CD4-positive, alpha-beta memory T cell (primary cell): ENCODE results near the gene XXYLT1. TPM values are rescaled to one million over a fixed set of nuclear protein-coding genes. Genes with fewer than 3 reads are reported as not detected.

Source experiments
- CTCF ChIA-PET: fragments of 350-600 bp; sonication (Branson Sonifier 250); formaldehyde crosslinking; loops from one replicate; lab custom pipeline; 2021; ENCODE audit warnings: inconsistent platforms; ENCODE audit not compliant: partially characterized antibody; lab: Charles Lee
- POLR2A ChIA-PET: fragments of 350-600 bp; sonication (Branson Sonifier 250); formaldehyde crosslinking; loops from one replicate; lab custom pipeline; 2021; ENCODE audit not compliant: partially characterized antibody; lab: Charles Lee
- DNase-seq, 5 donors: peaks; one replicate each; pipeline versions ENCODE4 v3.0.0 to v3.0.0-alpha.2; 2020 to 2022; ENCODE audit warnings: mixed read lengths in 1 of 5
- H3K27ac ChIP-seq: one replicate; pipeline ENCODE4 v1.7.0; 2013; ENCODE audit warnings: low read depth, low read length
- H3K27me3 ChIP-seq: 2 replicates; pipeline ENCODE4 v1.7.0; 2013; ENCODE audit warnings: mild to moderate bottlenecking, low read length, moderate library complexity; ENCODE audit not compliant: insufficient read depth
- H3K36me3 ChIP-seq: 2 replicates; pipeline ENCODE4 v1.7.0; 2013; ENCODE audit warnings: mild to moderate bottlenecking, low read length, moderate library complexity; ENCODE audit not compliant: insufficient read depth
- H3K4me1 ChIP-seq: 2 replicates; pipeline ENCODE4 v1.7.0; 2013; ENCODE audit warnings: mild to moderate bottlenecking, low read length, moderate library complexity; ENCODE audit not compliant: insufficient read depth
- H3K4me3 ChIP-seq, 2 donors: one replicate each; pipeline ENCODE4 v1.7.0; 2013; ENCODE audit warnings: low read length in 2 of 2, mild to moderate bottlenecking in 1 of 2
- H3K9me3 ChIP-seq, 2 donors: one replicate each; pipeline ENCODE4 v1.7.0; 2013; ENCODE audit warnings: low read length in 2 of 2, control low read depth in 1 of 2; ENCODE audit not compliant: control insufficient read depth in 1 of 2
- H3K27ac Mint-ChIP-seq, 7 donors: one replicate each; pipeline ENCODE4 v1.8.0; 2020 to 2021; ENCODE audit warnings: mixed read lengths in 7 of 7, mild to moderate bottlenecking in 6 of 7, inconsistent platforms in 3 of 7, moderate library complexity in 3 of 7
- H3K27me3 Mint-ChIP-seq, 2 donors: one replicate each; pipeline ENCODE4 v1.8.0; 2020 to 2021; ENCODE audit warnings: mixed read lengths in 2 of 2
- H3K36me3 Mint-ChIP-seq, 2 donors: one replicate each; pipeline ENCODE4 v1.8.0; 2020 to 2021; ENCODE audit warnings: mixed read lengths in 2 of 2, inconsistent platforms in 1 of 2, mild to moderate bottlenecking in 1 of 2
- H3K4me1 Mint-ChIP-seq, 4 donors: one replicate each; pipeline ENCODE4 v1.8.0; 2020 to 2021; ENCODE audit warnings: mixed read lengths in 4 of 4, mild to moderate bottlenecking in 1 of 4
- H3K4me3 Mint-ChIP-seq, 8 donors: one replicate each; pipeline ENCODE4 v1.8.0; 2020 to 2021; ENCODE audit warnings: mixed read lengths in 8 of 8, mild to moderate bottlenecking in 7 of 8, moderate library complexity in 6 of 8, inconsistent platforms in 3 of 8
- H3K9me3 Mint-ChIP-seq, 8 donors: one replicate each; pipeline ENCODE4 v1.8.0; 2020 to 2021; ENCODE audit warnings: mixed read lengths in 8 of 8, mild to moderate bottlenecking in 5 of 8, inconsistent platforms in 3 of 8, moderate library complexity in 1 of 8
- intact Hi-C: fragments of 100-400 bp; cut with micrococcal nuclease; formaldehyde crosslinking; loops from one replicate; pipeline ENCODE4 v1.15.1; 2023
- polyA plus RNA-seq, 2 donors: library from polyadenylated mRNA; unstranded; fragments of 300-500 nt; fragmentation: Illumina TruSeq; gene quantifications; one replicate each; pipeline ENCODE4 v1.2.3, GENCODE V29; 2021
- total RNA-seq, 2 experiments: library from RNA; stranded (reverse); gene quantifications; one replicate each; pipeline ENCODE4 v1.2.3, GENCODE V29; 2021

The XXYLT1 gene
- total and polyA plus RNA-seq, 4 experiments from 2014 or later: 3.9 to 6.3 (median 4.3) TPM

GRCh38 chr3:195083659-195084058 is 187.3 kb downstream of the XXYLT1 start:
- no peak overlapping the region for H3K27ac ChIP-seq
- H3K4me1 Mint-ChIP-seq: peaks cover 3 to 15% (median 6%) of the 10 kb centered on the region in 4 donors
- intact Hi-C loops: no loop called here

GRCh38 chr3:195082811-195083210 is 188.1 kb downstream of the XXYLT1 start:
- ChIA-PET CTCF (no interaction called here), POLR2A (no interaction called here)
- Histone ChIP-seq H3K4me1 (no peaks in the 10 kb centered on the region), H3K9me3 (no peaks in the 10 kb centered on the region), H3K36me3 (no peaks in the 10 kb centered on the region), H3K4me3 (no peak overlapping the region), H3K27me3 (no peaks in the 10 kb centered on the region), H3K27ac (no peak overlapping the region)
- Mint-ChIP-seq H3K36me3 (peaks cover 0 to 3% of the 10 kb centered on the region in 2 donors), H3K27ac (no peak overlapping the region), H3K4me3 (no peak overlapping the region), H3K27me3 (no peaks in the 10 kb centered on the region), H3K4me1 (peaks cover 3 to 14% (median 6%) of the 10 kb centered on the region in 4 donors), H3K9me3 (no peaks in the 10 kb centered on the region)
- DNase-seq: no peak
- intact Hi-C loops: no loop called here

More at GRCh38 chr3:195083659-195084058, 187.3 kb downstream of the XXYLT1 start:
- POLR2A ChIA-PET: no interaction called here
- Histone ChIP-seq H3K27me3 (no peaks in the 10 kb centered on the region), H3K4me3 (no peak overlapping the region), H3K9me3 (no peaks in the 10 kb centered on the region), H3K4me1 (no peaks in the 10 kb centered on the region), H3K36me3 (no peaks in the 10 kb centered on the region)
- Mint-ChIP-seq H3K27ac (peak overlapping the region in 1 of 7 donors; percentile 37), H3K4me3 (no peak overlapping the region), H3K27me3 (no peaks in the 10 kb centered on the region), H3K9me3 (no peaks in the 10 kb centered on the region), H3K36me3 (peaks cover 0 to 3% of the 10 kb centered on the region in 2 donors)
- DNase-seq: no peak
- CTCF ChIA-PET: no interaction called here

GRCh38 chr3:195081242-195081963 is 189.6 kb downstream of the XXYLT1 start:
- intact Hi-C loops: no loop called here
- no peak overlapping the region for H3K4me3 Mint-ChIP-seq
- H3K9me3 Mint-ChIP-seq: no peaks in the 10 kb centered on the region
- peaks cover 0 to 3% of the 10 kb centered on the region in 2 donors for H3K36me3 Mint-ChIP-seq
- DNase-seq: no peak
- no peaks in the 10 kb centered on the region for H3K4me1 ChIP-seq
- no peaks in the 10 kb centered on the region for H3K27me3 ChIP-seq
- peak overlapping the region in 1 of 7 donors; percentile 36 for H3K27ac Mint-ChIP-seq
- no peaks in the 10 kb centered on the region for H3K27me3 Mint-ChIP-seq
- no peak overlapping the region for H3K4me3 ChIP-seq
- ChIA-PET CTCF (no interaction called here), POLR2A (no interaction called here)
- H3K4me1 Mint-ChIP-seq: peaks cover 0 to 8% (median 2%) of the 10 kb centered on the region in 4 donors
- no peaks in the 10 kb centered on the region for H3K9me3 ChIP-seq
- no peaks in the 10 kb centered on the region for H3K36me3 ChIP-seq
- H3K27ac ChIP-seq: no peak overlapping the region

GRCh38 chr3:195080571-195081151 is 190.3 kb downstream of the XXYLT1 start:
- Histone ChIP-seq H3K4me3 (no peak overlapping the region), H3K4me1 (no peaks in the 10 kb centered on the region), H3K36me3 (no peaks in the 10 kb centered on the region), H3K27me3 (no peaks in the 10 kb centered on the region), H3K27ac (no peak overlapping the region), H3K9me3 (no peaks in the 10 kb centered on the region)
- intact Hi-C loops: no loop called here
- Mint-ChIP-seq H3K4me3 (no peak overlapping the region), H3K4me1 (peaks cover 0 to 8% (median 1%) of the 10 kb centered on the region in 4 donors), H3K27ac (no peak overlapping the region), H3K36me3 (peaks cover 0 to 3% of the 10 kb centered on the region in 2 donors), H3K9me3 (no peaks in the 10 kb centered on the region), H3K27me3 (no peaks in the 10 kb centered on the region)
- POLR2A ChIA-PET: no interaction called here
- CTCF ChIA-PET: no interaction called here
- DNase-seq: no peak

- peaks cover 0 to 3% of the 10 kb centered on the region in 2 donors for H3K36me3 Mint-ChIP-seq
- no peaks in the 10 kb centered on the region for H3K27me3 Mint-ChIP-seq
- H3K4me3 Mint-ChIP-seq: no peak overlapping the region
- no peaks in the 10 kb centered on the region for H3K9me3 Mint-ChIP-seq
- Histone ChIP-seq H3K27ac (no peak overlapping the region), H3K9me3 (no peaks in the 10 kb centered on the region), H3K4me1 (no peaks in the 10 kb centered on the region), H3K36me3 (no peaks in the 10 kb centered on the region), H3K4me3 (no peak overlapping the region), H3K27me3 (no peaks in the 10 kb centered on the region)
- intact Hi-C loops: no loop called here
- ChIA-PET POLR2A (no interaction called here), CTCF (no interaction called here)
- DNase-seq: no peak
- peaks cover 0 to 8% (median 1%) of the 10 kb centered on the region in 4 donors for H3K4me1 Mint-ChIP-seq
- H3K27ac Mint-ChIP-seq: peak overlapping the region in 2 of 7 donors; percentile 64 to 74
Measured at GRCh38 chr3:195080125-195080524, 190.8 kb downstream of the XXYLT1 start.

- Mint-ChIP-seq H3K36me3 (peaks cover 0 to 3% of the 10 kb centered on the region in 2 donors), H3K9me3 (no peaks in the 10 kb centered on the region), H3K27ac (peak overlapping the region in 3 of 7 donors; percentile 37 to 74 (median 64)), H3K27me3 (no peaks in the 10 kb centered on the region), H3K4me1 (peaks cover 0 to 8% (median 1%) of the 10 kb centered on the region in 4 donors), H3K4me3 (no peak overlapping the region)
- intact Hi-C loops: no loop called here
- DNase-seq: no peak
- Histone ChIP-seq H3K36me3 (no peaks in the 10 kb centered on the region), H3K4me1 (no peaks in the 10 kb centered on the region), H3K27me3 (no peaks in the 10 kb centered on the region), H3K9me3 (no peaks in the 10 kb centered on the region), H3K27ac (no peak overlapping the region), H3K4me3 (no peak overlapping the region)
- CTCF ChIA-PET: no interaction called here
- POLR2A ChIA-PET: no interaction called here
Measured at GRCh38 chr3:195079636-195080035, 191.3 kb downstream of the XXYLT1 start.

- H3K4me1 ChIP-seq: no peaks in the 10 kb centered on the region
- peaks cover 0 to 8% (median 1%) of the 10 kb centered on the region in 4 donors for H3K4me1 Mint-ChIP-seq
- H3K4me3 Mint-ChIP-seq: no peak overlapping the region
- H3K9me3 Mint-ChIP-seq: no peaks in the 10 kb centered on the region
- no peaks in the 10 kb centered on the region for H3K9me3 ChIP-seq
- peaks cover 0 to 3% of the 10 kb centered on the region in 2 donors for H3K36me3 Mint-ChIP-seq
- no peak overlapping the region for H3K27ac ChIP-seq
- no peak overlapping the region for H3K4me3 ChIP-seq
- H3K27ac Mint-ChIP-seq: peak overlapping the region in 1 of 7 donors; percentile 27
- intact Hi-C loops: no loop called here
- POLR2A ChIA-PET: no interaction called here
- no peaks in the 10 kb centered on the region for H3K27me3 Mint-ChIP-seq
- DNase-seq: no peak
- CTCF ChIA-PET: no interaction called here
- H3K27me3 ChIP-seq: no peaks in the 10 kb centered on the region
- H3K36me3 ChIP-seq: no peaks in the 10 kb centered on the region
Measured at GRCh38 chr3:195078891-195079440, 192.0 kb downstream of the XXYLT1 start.
